H1 (cell line): Measurements from ENCODE around the gene GRID1. TPM values are rescaled to one million over a fixed set of nuclear protein-coding genes. Genes with fewer than 3 reads are reported as not detected.

Experiments
- CTCF ChIA-PET: fragments of 300-600 bp; sonication (Branson Sonifier 250); formaldehyde crosslinking; loops from one replicate; lab custom pipeline; 2021; ENCODE audit not compliant: partially characterized antibody; lab: Charles Lee
- POLR2A ChIA-PET: fragments of 300-600 bp; sonication (Branson Sonifier 250); formaldehyde crosslinking; loops from one replicate; lab custom pipeline; 2021; ENCODE audit warnings: inconsistent platforms; ENCODE audit not compliant: partially characterized antibody; lab: Charles Lee
- DNase-seq, 2 experiments: peaks; one replicate each; pipeline versions ENCODE4 v3.0.0 to v3.0.0-alpha.2; 2010 to 2022; ENCODE audit warnings: low spot score in 2 of 2, low read depth in 1 of 2, mixed read lengths in 1 of 2
- FAIRE-seq: peaks from 2 replicates; lab custom pipeline; 2011; peaks lifted over from hg19 to GRCh38; lab: Jason Lieb, UNC
- H2AFZ ChIP-seq: 2 replicates; pipeline ENCODE4 v1.8.1; 2012; ENCODE audit warnings: low read length, inconsistent platforms
- H2AK5ac ChIP-seq: 2 replicates; pipeline ENCODE4 v1.6.1; 2013; ENCODE audit warnings: low read depth, low read length
- H2BK120ac ChIP-seq: replicated peaks from 2 replicates; pipeline ENCODE3; 2013; ENCODE audit warnings: low read depth, low read length, inconsistent platforms
- H2BK12ac ChIP-seq: 2 replicates; pipeline ENCODE4 v1.6.1; 2013; ENCODE audit warnings: low read depth, low read length
- H2BK15ac ChIP-seq: 2 replicates; pipeline ENCODE4 v1.6.1; 2013; ENCODE audit warnings: low read length
- H2BK20ac ChIP-seq: 2 replicates; pipeline ENCODE4 v1.6.1; 2013; ENCODE audit warnings: low read length
- H2BK5ac ChIP-seq: 2 replicates; pipeline ENCODE4 v1.6.1; 2013; ENCODE audit warnings: low read depth, low read length
- H3K14ac ChIP-seq: 2 replicates; pipeline ENCODE4 v1.6.1; 2013; ENCODE audit warnings: inconsistent platforms; ENCODE audit not compliant: insufficient read length
- H3K18ac ChIP-seq: 2 replicates; pipeline ENCODE4 v1.6.1; 2013; ENCODE audit warnings: low read length; ENCODE audit errors: extremely low read depth
- H3K23ac ChIP-seq: 2 replicates; pipeline ENCODE4 v1.6.1; 2013; ENCODE audit warnings: inconsistent platforms; ENCODE audit not compliant: insufficient read length
- H3K23me2 ChIP-seq: 2 replicates; pipeline ENCODE4 v1.6.1; 2013; ENCODE audit warnings: low read depth, low read length
- H3K27ac ChIP-seq: 2 replicates; pipeline ENCODE4 v1.6.1; 2011; ENCODE audit warnings: low read depth, low read length, inconsistent platforms
- H3K27me3 ChIP-seq, 4 experiments: replicated peaks in 1 of 4; 1 replicate in 1 of 4; 2 replicates in 3 of 4; pipeline versions ENCODE4 v1.6.1 to v1.8.1; 2011 to 2013; ENCODE audit warnings: low read length in 3 of 4, mild to moderate bottlenecking in 3 of 4, inconsistent platforms in 2 of 4, mixed read lengths in 2 of 4, moderate library complexity in 1 of 4; ENCODE audit not compliant: control insufficient read depth in 3 of 4, insufficient read depth in 3 of 4; ENCODE audit errors: extremely low read depth in 1 of 4
- H3K36me3 ChIP-seq, 4 experiments: 2 replicates each; pipeline versions ENCODE4 v1.6.1 to v1.8.1; 2011 to 2013; ENCODE audit warnings: mild to moderate bottlenecking in 4 of 4, low read length in 3 of 4, moderate library complexity in 2 of 4, control low read depth in 1 of 4, inconsistent platforms in 1 of 4; ENCODE audit not compliant: insufficient read depth in 4 of 4, control insufficient read depth in 2 of 4
- H3K4ac ChIP-seq: replicated peaks from 2 replicates; pipeline ENCODE3; 2013; ENCODE audit warnings: low read length, low read depth, mixed read lengths, inconsistent platforms; ENCODE audit not compliant: insufficient read length
- H3K4me1 ChIP-seq, 4 experiments: replicated peaks in 1 of 4; 1 replicate in 1 of 4; 2 replicates in 3 of 4; pipeline versions ENCODE4 v1.6.1 to v1.8.1; 2011 to 2013; ENCODE audit warnings: low read length in 3 of 4, inconsistent platforms in 2 of 4, mixed read lengths in 1 of 4; ENCODE audit not compliant: insufficient read depth in 4 of 4, control insufficient read depth in 3 of 4
- H3K4me2 ChIP-seq, 2 experiments: 2 replicates each; pipeline versions ENCODE4 v1.6.1 to v1.8.1; 2011 to 2013; ENCODE audit warnings: low read depth in 2 of 2, low read length in 2 of 2, control low read depth in 1 of 2, inconsistent platforms in 1 of 2, mild to moderate bottlenecking in 1 of 2; ENCODE audit not compliant: insufficient read depth in 1 of 2
- H3K4me3 ChIP-seq, 4 experiments: fragments of 200-600, 300-600 bp in 1 of 4; sonication (generic), shearing (Covaris generic), sonication (Bioruptor Twin) in 1 of 4; 2 replicates each; pipeline versions ENCODE4 v1.5.1 to v1.8.1; 2011 to 2016; ENCODE audit warnings: low read length in 4 of 4, low read depth in 3 of 4, control low read depth in 2 of 4, inconsistent platforms in 2 of 4, mild to moderate bottlenecking in 2 of 4, mixed read lengths in 1 of 4, moderate library complexity in 1 of 4; ENCODE audit not compliant: insufficient read depth in 2 of 4; ENCODE audit errors: extremely low read depth in 1 of 4
- H3K56ac ChIP-seq: replicated peaks from 2 replicates; pipeline ENCODE3; 2013; ENCODE audit warnings: low read depth, mild to moderate bottlenecking, mixed read lengths, low read length, inconsistent platforms; ENCODE audit not compliant: insufficient read length
- H3K79me1 ChIP-seq: 2 replicates; pipeline ENCODE4 v1.6.1; 2013; ENCODE audit warnings: low read depth, low read length, control low read depth
- H3K79me2 ChIP-seq, 2 experiments: 2 replicates each; pipeline versions ENCODE4 v1.6.1 to v1.8.1; 2012 to 2013; ENCODE audit warnings: low read length in 2 of 2, mild to moderate bottlenecking in 2 of 2, inconsistent platforms in 1 of 2; ENCODE audit not compliant: insufficient read depth in 2 of 2, control insufficient read depth in 1 of 2
- H3K9ac ChIP-seq, 4 experiments: replicated peaks in 1 of 4; 1 replicate in 1 of 4; 2 replicates in 3 of 4; pipeline versions ENCODE4 v1.6.1 to v1.8.1; 2011 to 2013; ENCODE audit warnings: low read depth in 3 of 4, low read length in 3 of 4, control low read depth in 2 of 4, mild to moderate bottlenecking in 2 of 4, moderate library complexity in 2 of 4, inconsistent platforms in 1 of 4; ENCODE audit errors: extremely low read depth in 1 of 4
- H3K9me3 ChIP-seq, 2 experiments: 2 replicates each; pipeline versions ENCODE4 v1.6.1 to v1.8.1; 2012 to 2013; ENCODE audit warnings: mild to moderate bottlenecking in 2 of 2, moderate library complexity in 2 of 2, control low read depth in 1 of 2, inconsistent platforms in 1 of 2, low read depth in 1 of 2, low read length in 1 of 2, mixed read lengths in 1 of 2; ENCODE audit not compliant: insufficient read depth in 2 of 2
- H4K20me1 ChIP-seq, 2 experiments: replicated peaks in 1 of 2; 2 replicates each; pipeline versions ENCODE3 to v1.8.1; 2011 to 2013; ENCODE audit warnings: inconsistent platforms in 2 of 2, low read length in 2 of 2, mild to moderate bottlenecking in 1 of 2; ENCODE audit not compliant: insufficient read depth in 2 of 2, control insufficient read depth in 1 of 2
- H4K5ac ChIP-seq: 2 replicates; pipeline ENCODE4 v1.6.1; 2013; ENCODE audit warnings: low read length, low read depth, mixed read lengths, inconsistent platforms; ENCODE audit not compliant: insufficient read length
- H4K8ac ChIP-seq: 2 replicates; pipeline ENCODE4 v1.8.0; 2013; ENCODE audit warnings: mild to moderate bottlenecking, moderate library complexity, low read length, inconsistent platforms; ENCODE audit not compliant: insufficient read depth; ENCODE audit errors: extremely low read depth
- H4K91ac ChIP-seq: replicated peaks from 2 replicates; pipeline ENCODE3; 2013; ENCODE audit warnings: low read length, mixed read lengths, inconsistent platforms; ENCODE audit not compliant: insufficient read length
- ASH2L ChIP-seq: fragments of 200-600, 300-600 bp; sonication (generic); IDR thresholded peaks from one replicate; pipeline ENCODE4 v1.7.1; 2017; ENCODE audit warnings: low read length
- BCL11A ChIP-seq, 2 experiments: IDR thresholded peaks; one replicate each; pipeline ENCODE4 v1.6.1; 2011; ENCODE audit warnings: low read depth in 2 of 2, low read length in 2 of 2, mild to moderate bottlenecking in 2 of 2
- CHD2 ChIP-seq: IDR thresholded peaks from 2 replicates; pipeline ENCODE4 v1.6.1; 2012; ENCODE audit warnings: low read length, improper control_type of control experiment
- EP300 ChIP-seq, 2 experiments: IDR thresholded peaks; 1 replicate in 1 of 2; 2 replicates in 1 of 2; pipeline ENCODE4 v1.6.1; 2011 to 2012; ENCODE audit warnings: low read depth in 2 of 2, low read length in 2 of 2, mild to moderate bottlenecking in 2 of 2, borderline replicate concordance in 1 of 2, inconsistent platforms in 1 of 2, moderate library complexity in 1 of 2
- GABPA ChIP-seq: IDR thresholded peaks from 2 replicates; pipeline ENCODE4 v1.6.1; 2011; ENCODE audit warnings: mild to moderate bottlenecking, low read length, moderate library complexity, borderline replicate concordance; ENCODE audit not compliant: insufficient read depth
- GTF2F1 ChIP-seq: IDR thresholded peaks from 2 replicates; pipeline ENCODE4 v1.6.1; 2012; ENCODE audit warnings: low read depth, low read length, improper control_type of control experiment, borderline replicate concordance
- JUN ChIP-seq: IDR thresholded peaks from 2 replicates; pipeline ENCODE4 v1.6.1; 2011; ENCODE audit warnings: low read depth, mild to moderate bottlenecking, improper control_type of control experiment, low read length
- NRF1 ChIP-seq: IDR thresholded peaks from 2 replicates; pipeline ENCODE4 v1.6.1; 2011; ENCODE audit warnings: mild to moderate bottlenecking, low read depth, low read length, improper control_type of control experiment
- POLR2A ChIP-seq, 2 experiments: IDR thresholded peaks; 1 replicate in 1 of 2; 2 replicates in 1 of 2; pipeline ENCODE4 v1.6.1; 2011; ENCODE audit warnings: low read depth in 2 of 2, low read length in 2 of 2, mild to moderate bottlenecking in 2 of 2; ENCODE audit errors: control extremely low read depth in 1 of 2
- POU5F1 ChIP-seq: IDR thresholded peaks from 2 replicates; pipeline ENCODE4 v1.6.1; 2011; ENCODE audit warnings: low read depth, mild to moderate bottlenecking, low read length, moderate library complexity
- RXRA ChIP-seq: IDR thresholded peaks from 2 replicates; pipeline ENCODE4 v1.6.1; 2011; ENCODE audit warnings: low read depth, mild to moderate bottlenecking, low read length, moderate library complexity; ENCODE audit not compliant: insufficient read depth
- TBP ChIP-seq: IDR thresholded peaks from 2 replicates; pipeline ENCODE4 v1.6.1; 2011; ENCODE audit warnings: low read depth, low read length, improper control_type of control experiment
- WGBS, 2 experiments: shearing (Covaris generic) in 1 of 2; methylation state at CpG; one replicate each; pipeline versions ENCODE4 v1.1.6 to v1.1.7; 2013 to 2015; ENCODE audit warnings: low lambda C conversion rate in 2 of 2, mixed read lengths in 2 of 2, inconsistent platforms in 1 of 2, low coverage in 1 of 2, missing lambda C conversion rate in 1 of 2; ENCODE audit not compliant: insufficient replicate concordance in 2 of 2, insufficient coverage in 1 of 2, insufficient read length in 1 of 2; ENCODE audit errors: extremely low coverage in 1 of 2, missing lambda C conversion rate in 1 of 2; 5-methylcytosine and 5-hydroxymethylcytosine counted together
- polyA plus RNA-seq, 7 experiments: library from polyadenylated mRNA; depleted of rRNA in 3 of 7; stranded (reverse) in 5 of 7; unstranded in 2 of 7; fragments of >200 nt in 5 of 7; fragments of 200-250 nt in 2 of 7; gene quantifications; 1 replicate in 5 of 7; 2 replicates in 1 of 7; 4 replicates in 1 of 7; pipeline versions ENCODE4 v1.2.1 to v1.2.3, GENCODE V29; 2011 to 2013; ENCODE audit warnings: missing spikeins in 2 of 7, mixed read lengths in 2 of 7
- total RNA-seq: library from RNA; stranded (reverse); fragmentation: NEBNext Ultra II Directional; extraction: Animal tissue kit (Norgen Biotek cat#: 25700); gene quantifications from 2 replicates; pipeline ENCODE4 v1.2.1, GENCODE V29; 2021
- TF ChIP-seq, protein P1 (sequence below), 3 experiments: IDR thresholded peaks; 1 replicate in 2 of 3; 2 replicates in 1 of 3; pipeline versions ENCODE4 v1.5.1 to v1.6.1; 2011; ENCODE audit warnings: low read length in 3 of 3, mild to moderate bottlenecking in 3 of 3, inconsistent platforms in 2 of 3, low read depth in 1 of 3, moderate library complexity in 1 of 3; ENCODE audit not compliant: insufficient read depth in 1 of 3; ENCODE audit errors: control extremely low read depth in 1 of 3

GRID1 gene
- total and polyA plus RNA-seq, 2 of the 8 experiments (the other 6 are each of a cell fraction or from before 2014, with no cell fraction given): 0.22 to 0.30 TPM

DNA sequence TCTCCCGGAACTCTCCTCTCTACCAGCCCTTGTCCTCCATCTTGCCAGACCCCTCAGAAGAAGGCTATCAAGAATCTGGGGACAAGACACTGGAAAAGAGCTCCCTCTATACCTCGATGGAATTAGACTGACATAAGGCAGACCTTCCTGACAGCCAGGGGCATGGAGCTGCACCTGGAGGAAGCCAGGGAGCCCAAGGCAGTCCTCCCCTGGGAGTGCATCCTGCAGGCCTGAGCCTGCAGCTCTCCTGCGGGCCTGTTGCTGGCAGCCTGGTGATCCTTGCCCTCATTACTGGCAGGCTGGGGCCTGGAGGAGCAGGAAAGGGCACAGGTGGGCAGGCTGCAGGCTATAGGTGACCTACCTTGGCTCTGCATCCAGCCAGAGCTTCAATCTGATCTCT is 323.4 kb downstream of the GRID1 start:
- Histone ChIP-seq H3K56ac (no peak overlapping the region), H2BK120ac (no peak overlapping the region), H2AK5ac (no peak overlapping the region), H3K4me1 (no peaks in the 10 kb centered on the region), H3K27me3 (no peaks in the 10 kb centered on the region), H2BK5ac (no peak overlapping the region), H3K4ac (no peak overlapping the region), H3K79me2 (no peaks in the 10 kb centered on the region), H4K5ac (no peak overlapping the region), H3K14ac (no peak overlapping the region), H4K91ac (no peak overlapping the region), H2BK15ac (no peak overlapping the region), H3K23me2 (no peaks in the 10 kb centered on the region), H3K36me3 (no peaks in the 10 kb centered on the region), H3K9me3 (no peaks in the 10 kb centered on the region), H3K23ac (no peak overlapping the region), H3K79me1 (no peaks in the 10 kb centered on the region), H2AFZ (no peak overlapping the region), H2BK12ac (no peak overlapping the region), H4K20me1 (no peaks in the 10 kb centered on the region), H3K18ac (no peak overlapping the region), H3K9ac (no peak overlapping the region), H3K27ac (no peak overlapping the region), H3K4me3 (no peak overlapping the region), H2BK20ac (no peak overlapping the region), H3K4me2 (no peak overlapping the region), H4K8ac (no peak overlapping the region)
- FAIRE-seq (no peak), DNase-seq (no peak)
- POLR2A ChIA-PET: no interaction called here
- TF ChIP-seq POU5F1: no peak
- TF ChIP-seq TBP: no peak
- no peak for TF ChIP-seq JUN
- no peak for TF ChIP-seq GTF2F1
- no peak for TF ChIP-seq RXRA
- no peak for TF ChIP-seq POLR2A (IDR thresholded peaks at IDR 0.05; ENCODE audit: control extremely low read depth in 1 of 2, low read depth in 2 of 2, low read length in 2 of 2)
- TF ChIP-seq BCL11A (IDR thresholded peaks at IDR 0.05; ENCODE audit: low read depth in 2 of 2, low read length in 2 of 2): no peak
- TF ChIP-seq, protein P1, sequence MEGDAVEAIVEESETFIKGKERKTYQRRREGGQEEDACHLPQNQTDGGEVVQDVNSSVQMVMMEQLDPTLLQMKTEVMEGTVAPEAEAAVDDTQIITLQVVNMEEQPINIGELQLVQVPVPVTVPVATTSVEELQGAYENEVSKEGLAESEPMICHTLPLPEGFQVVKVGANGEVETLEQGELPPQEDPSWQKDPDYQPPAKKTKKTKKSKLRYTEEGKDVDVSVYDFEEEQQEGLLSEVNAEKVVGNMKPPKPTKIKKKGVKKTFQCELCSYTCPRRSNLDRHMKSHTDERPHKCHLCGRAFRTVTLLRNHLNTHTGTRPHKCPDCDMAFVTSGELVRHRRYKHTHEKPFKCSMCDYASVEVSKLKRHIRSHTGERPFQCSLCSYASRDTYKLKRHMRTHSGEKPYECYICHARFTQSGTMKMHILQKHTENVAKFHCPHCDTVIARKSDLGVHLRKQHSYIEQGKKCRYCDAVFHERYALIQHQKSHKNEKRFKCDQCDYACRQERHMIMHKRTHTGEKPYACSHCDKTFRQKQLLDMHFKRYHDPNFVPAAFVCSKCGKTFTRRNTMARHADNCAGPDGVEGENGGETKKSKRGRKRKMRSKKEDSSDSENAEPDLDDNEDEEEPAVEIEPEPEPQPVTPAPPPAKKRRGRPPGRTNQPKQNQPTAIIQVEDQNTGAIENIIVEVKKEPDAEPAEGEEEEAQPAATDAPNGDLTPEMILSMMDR (IDR thresholded peaks at IDR 0.05; ENCODE audit: control extremely low read depth in 1 of 3, insufficient read depth in 1 of 3, low read depth in 1 of 3, low read length in 3 of 3): no peak
- no peak for TF ChIP-seq NRF1
- no peak for TF ChIP-seq CHD2
- no peak for TF ChIP-seq EP300 (IDR thresholded peaks at IDR 0.05; ENCODE audit: borderline replicate concordance in 1 of 2, low read depth in 2 of 2, low read length in 2 of 2)
- TF ChIP-seq ASH2L: no peak
- TF ChIP-seq GABPA: no peak
- WGBS, 2 experiments: 82% methylated on average over 3 of the region's 3 CpGs; no CpG with 5 or more reads in 1 of the 2 experiments
- CTCF ChIA-PET: interaction anchor here (0.7 to 1.5 kb wide), 4 partner anchors 11 to 61 kb away, joined by 3 to 4 read pairs (median 3); no protein-coding TSS in a partner anchor
